ENCODE data around the gene GPHA2. TPM values are rescaled to one million over a fixed set of nuclear protein-coding genes. Genes with fewer than 3 reads are reported as not detected.

The GPHA2 gene
- total RNA-seq, 1 donor from 2014 or later: 0.41 TPM

- TF ChIP-seq CTCF (IDR thresholded peaks at IDR 0.05; ENCODE audit: unreplicated experiment): no peak
- Mint-ChIP-seq H3K27ac (no peak overlapping the region), H3K36me3 (ENCODE audit: insufficient read depth) (no peaks in the 10 kb centered on the region), H3K4me1 (ENCODE audit: low read depth) (no peaks in the 10 kb centered on the region), H3K27me3 (peaks cover 18% of the 10 kb centered on the region), H3K9me3 (ENCODE audit: low read depth) (no peaks in the 10 kb centered on the region), H3K4me3 (ENCODE audit: low read depth) (no peak overlapping the region)
- DNase-seq (ENCODE audit: low spot score, unreplicated experiment): no peak
Measured at GRCh38 chr11:64959498-64959897, 23.8 kb upstream of the GPHA2 start.

- Mint-ChIP-seq H3K27ac (no peak overlapping the region), H3K27me3 (peaks cover 14% of the 10 kb centered on the region), H3K9me3 (ENCODE audit: low read depth) (no peaks in the 10 kb centered on the region), H3K36me3 (ENCODE audit: insufficient read depth) (no peaks in the 10 kb centered on the region), H3K4me1 (ENCODE audit: low read depth) (no peaks in the 10 kb centered on the region), H3K4me3 (ENCODE audit: low read depth) (no peak overlapping the region)
- no peak for DNase-seq (ENCODE audit: low spot score, unreplicated experiment)
- TF ChIP-seq CTCF (IDR thresholded peaks at IDR 0.05; ENCODE audit: unreplicated experiment): no peak
Measured at GRCh38 chr11:64954201-64954600, 18.5 kb upstream of the GPHA2 start.

GRCh38 chr11:64951529-64951928 is 15.8 kb upstream of the GPHA2 start:
- Mint-ChIP-seq H3K27ac (no peak overlapping the region), H3K36me3 (ENCODE audit: insufficient read depth) (no peaks in the 10 kb centered on the region), H3K27me3 (peaks cover 20% of the 10 kb centered on the region), H3K4me1 (ENCODE audit: low read depth) (no peaks in the 10 kb centered on the region), H3K9me3 (ENCODE audit: low read depth) (no peaks in the 10 kb centered on the region), H3K4me3 (ENCODE audit: low read depth) (no peak overlapping the region)
- no peak for DNase-seq (ENCODE audit: low spot score, unreplicated experiment)
- no peak for TF ChIP-seq CTCF (IDR thresholded peaks at IDR 0.05; ENCODE audit: unreplicated experiment)

GRCh38 chr11:64947208-64947814 is 11.6 kb upstream of the GPHA2 start:
- Mint-ChIP-seq H3K4me1 (ENCODE audit: low read depth) (no peaks in the 10 kb centered on the region), H3K36me3 (ENCODE audit: insufficient read depth) (no peaks in the 10 kb centered on the region), H3K4me3 (ENCODE audit: low read depth) (no peak overlapping the region), H3K27ac (no peak overlapping the region), H3K9me3 (ENCODE audit: low read depth) (no peaks in the 10 kb centered on the region), H3K27me3 (peaks cover 35% of the 10 kb centered on the region)
- no peak for TF ChIP-seq CTCF (IDR thresholded peaks at IDR 0.05; ENCODE audit: unreplicated experiment)
- no peak for DNase-seq (ENCODE audit: low spot score, unreplicated experiment)

- Mint-ChIP-seq H3K4me1 (ENCODE audit: low read depth) (peaks cover 15% of the 10 kb centered on the region), H3K27me3 (peaks cover 18% of the 10 kb centered on the region), H3K9me3 (ENCODE audit: low read depth) (no peaks in the 10 kb centered on the region), H3K36me3 (ENCODE audit: insufficient read depth) (peaks cover 2% of the 10 kb centered on the region), H3K4me3 (ENCODE audit: low read depth) (no peak overlapping the region), H3K27ac (no peak overlapping the region)
- DNase-seq (ENCODE audit: low spot score, unreplicated experiment): no peak
- no peak for TF ChIP-seq CTCF (IDR thresholded peaks at IDR 0.05; ENCODE audit: unreplicated experiment)
Measured at GRCh38 chr11:64936539-64936938, 846 bp upstream of the GPHA2 start.
